Measurements from ENCODE around the gene HP.

GRCh38 chr16:72044825-72045359 is 9.4 kb upstream of the HP start:
- no peak for TF ChIP-seq CTCF (IDR thresholded peaks at IDR 0.05)
- TF ChIP-seq POLR2A (IDR thresholded peaks at IDR 0.05), result peak; percentile 47

Measured in right lobe of liver (tissue), 4 donors.